SK-N-SH (cell line): ENCODE results near the gene GRM5. TPM values are rescaled to one million over a fixed set of nuclear protein-coding genes. Genes with fewer than 3 reads are reported as not detected.

Experiments
- CTCF ChIA-PET: fragments of 300-600, 350-600 bp; formaldehyde crosslinking; extraction: SDS; loops from one replicate; lab custom pipeline; 2021; lab: Yijun Ruan, JAX
- POLR2A ChIA-PET: fragments of 350-600 bp; sonication (Branson Sonifier 250); formaldehyde crosslinking; extraction: SDS; loops from one replicate; lab custom pipeline; 2020; ENCODE audit warnings: antibody characterized with exemption, inconsistent platforms; lab: Yijun Ruan, JAX
- DNase-seq: peaks from one replicate; pipeline ENCODE4 v3.0.0; 2012
- H2AFZ ChIP-seq: fragments of 200-600 bp; sonication (generic); 2 replicates; pipeline ENCODE4 v1.8.1; 2016; ENCODE audit warnings: antibody characterized with exemption, mild to moderate bottlenecking, low read depth
- H3F3A ChIP-seq: fragments of 200-600 bp; sonication (generic); replicated peaks from 2 replicates; pipeline ENCODE3; 2016; ENCODE audit warnings: antibody characterized with exemption, mild to moderate bottlenecking; ENCODE audit not compliant: insufficient read depth
- H3K27ac ChIP-seq, 2 experiments: fragments of 200-500 bp in 1 of 2; fragments of 200-600 bp in 1 of 2; sonication (Bioruptor generic) in 1 of 2; sonication (generic), shearing (Covaris generic) in 1 of 2; 2 replicates each; pipeline versions ENCODE4 v1.5.1 to v1.6.1; 2014 to 2016; ENCODE audit warnings: low read depth in 2 of 2, inconsistent platforms in 1 of 2, low read length in 1 of 2, mild to moderate bottlenecking in 1 of 2, mixed read lengths in 1 of 2
- H3K27me3 ChIP-seq: fragments of 200-600 bp; sonication (generic), shearing (Covaris generic); 2 replicates; pipeline ENCODE4 v1.6.1; 2016; ENCODE audit warnings: mixed run types; ENCODE audit not compliant: insufficient read depth
- H3K36me3 ChIP-seq, 2 experiments: fragments of 200-500 bp in 1 of 2; fragments of 200-600 bp in 1 of 2; sonication (Bioruptor generic) in 1 of 2; sonication (generic) in 1 of 2; replicated peaks in 1 of 2; 2 replicates each; pipeline versions ENCODE3 to v1.5.1; 2014 to 2016; ENCODE audit warnings: low read length in 1 of 2, mild to moderate bottlenecking in 1 of 2; ENCODE audit not compliant: insufficient read depth in 2 of 2, control insufficient read depth in 1 of 2
- H3K4me1 ChIP-seq, 2 experiments: fragments of 200-500 bp in 1 of 2; fragments of 200-600 bp in 1 of 2; sonication (Bioruptor generic) in 1 of 2; sonication (generic), shearing (Covaris generic) in 1 of 2; 2 replicates each; pipeline versions ENCODE4 v1.5.1 to v1.6.1; 2014 to 2016; ENCODE audit warnings: low read depth in 1 of 2, low read length in 1 of 2, mixed run types in 1 of 2; ENCODE audit not compliant: insufficient read depth in 2 of 2, control insufficient read depth in 1 of 2
- H3K4me2 ChIP-seq: fragments of 200-600 bp; sonication (generic), shearing (Covaris generic); 2 replicates; pipeline ENCODE4 v1.6.1; 2017; ENCODE audit warnings: mixed run types
- H3K4me3 ChIP-seq, 2 experiments: fragments of 200-500 bp in 1 of 2; fragments of 200-600 bp in 1 of 2; sonication (Bioruptor generic) in 1 of 2; sonication (generic), shearing (Covaris generic) in 1 of 2; 2 replicates each; pipeline versions ENCODE4 v1.5.1 to v1.8.1; 2014 to 2016; ENCODE audit warnings: low read depth in 2 of 2, inconsistent platforms in 1 of 2, low read length in 1 of 2, mild to moderate bottlenecking in 1 of 2, mixed read lengths in 1 of 2, moderate library complexity in 1 of 2
- H3K79me2 ChIP-seq: fragments of 200-600 bp; sonication (generic); 2 replicates; pipeline ENCODE4 v1.8.1; 2017; ENCODE audit warnings: mild to moderate bottlenecking; ENCODE audit not compliant: insufficient read depth
- H3K9ac ChIP-seq: fragments of 200-600 bp; sonication (generic); 2 replicates; pipeline ENCODE4 v1.6.1; 2017; ENCODE audit warnings: mixed run types
- H3K9me2 ChIP-seq: fragments of 200-600 bp; sonication (generic); 2 replicates; pipeline ENCODE4 v1.6.1; 2017; ENCODE audit warnings: mixed run types
- H3K9me3 ChIP-seq: fragments of 200-600 bp; sonication (generic); 2 replicates; pipeline ENCODE4 v1.6.1; 2017; ENCODE audit warnings: mixed run types, mild to moderate bottlenecking, moderate library complexity
- H4K20me1 ChIP-seq: fragments of 200-600 bp; sonication (generic); 2 replicates; pipeline ENCODE4 v1.6.1; 2017; ENCODE audit warnings: mild to moderate bottlenecking, mixed run types; ENCODE audit not compliant: insufficient read depth
- CHD2 ChIP-seq: fragments of 150-350 bp; IDR thresholded peaks from 2 replicates; pipeline ENCODE4 v1.6.1; 2018; ENCODE audit warnings: low read length; ENCODE audit not compliant: partially characterized antibody
- CTCF ChIP-seq: fragments of 200-600 bp; sonication (generic); IDR thresholded peaks from 2 replicates; pipeline ENCODE4 v1.6.1; 2017; ENCODE audit warnings: antibody characterized with exemption, mild to moderate bottlenecking, moderate library complexity
- EZH2phosphoT487 ChIP-seq: fragments of 200-600 bp; sonication (generic); IDR thresholded peaks from 2 replicates; pipeline ENCODE4 v1.6.1; 2017; ENCODE audit warnings: low read depth, mixed run types, mild to moderate bottlenecking, antibody characterized with exemption, moderate library complexity, borderline replicate concordance
- FOSL2 ChIP-seq: IDR thresholded peaks from 2 replicates; pipeline ENCODE4 v1.4.0; 2012; ENCODE audit warnings: low read depth, mild to moderate bottlenecking, moderate library complexity, borderline replicate concordance
- FOXM1 ChIP-seq: IDR thresholded peaks from 2 replicates; pipeline ENCODE4 v1.4.0; 2012; ENCODE audit warnings: low read depth, mild to moderate bottlenecking
- GATA2 ChIP-seq: sonication (generic); formaldehyde crosslinking; IDR thresholded peaks from 2 replicates; pipeline ENCODE4 v1.5.0; 2020; ENCODE audit warnings: mild to moderate bottlenecking, missing genetic modification reagents
- IRF3 ChIP-seq: fragments of 150-350 bp; IDR thresholded peaks from 2 replicates; pipeline ENCODE4 v1.6.1; 2016; ENCODE audit warnings: mild to moderate bottlenecking, low read depth, low read length
- MAX ChIP-seq: IDR thresholded peaks from 2 replicates; pipeline ENCODE4 v1.4.0; 2012; ENCODE audit warnings: low read depth
- MEF2A ChIP-seq: IDR thresholded peaks from 2 replicates; pipeline ENCODE4 v1.4.0; 2012; ENCODE audit warnings: low read depth, borderline replicate concordance
- NRF1 ChIP-seq: IDR thresholded peaks from 2 replicates; pipeline ENCODE4 v1.6.1; 2012; ENCODE audit warnings: low read depth, mild to moderate bottlenecking, low read length
- POLR2AphosphoS5 ChIP-seq: IDR thresholded peaks from 2 replicates; pipeline ENCODE4 v1.6.1; 2012; ENCODE audit warnings: low read depth, low read length
- RAD21 ChIP-seq: IDR thresholded peaks from 2 replicates; pipeline ENCODE4 v1.6.1; 2012; ENCODE audit warnings: mild to moderate bottlenecking, low read length
- REST ChIP-seq: IDR thresholded peaks from 2 replicates; pipeline ENCODE4 v1.6.1; 2012; ENCODE audit warnings: mild to moderate bottlenecking, low read depth, low read length, moderate library complexity
- RFX5 ChIP-seq: IDR thresholded peaks from 2 replicates; pipeline ENCODE4 v1.6.1; 2012; ENCODE audit warnings: mild to moderate bottlenecking, improper control_type of control experiment, low read length
- TAF1 ChIP-seq: IDR thresholded peaks from 2 replicates; pipeline ENCODE4 v1.6.1; 2012; ENCODE audit warnings: low read depth, mild to moderate bottlenecking, low read length, moderate library complexity, borderline replicate concordance
- TCF12 ChIP-seq: IDR thresholded peaks from 2 replicates; pipeline ENCODE4 v1.4.0; 2012
- TEAD4 ChIP-seq: IDR thresholded peaks from 2 replicates; pipeline ENCODE4 v1.4.0; 2012; ENCODE audit warnings: mild to moderate bottlenecking, borderline replicate concordance; ENCODE audit not compliant: insufficient read depth
- USF1 ChIP-seq: IDR thresholded peaks from 2 replicates; pipeline ENCODE4 v1.4.0; 2012; ENCODE audit warnings: low read depth, borderline replicate concordance
- WGBS: methylation state at CpG from one replicate; pipeline ENCODE4 v1.1.6; 2017; ENCODE audit warnings: low lambda C conversion rate; 5-methylcytosine and 5-hydroxymethylcytosine counted together
- polyA plus RNA-seq, 3 experiments: library from polyadenylated mRNA; depleted of rRNA; stranded (reverse); fragments of >200 nt; gene quantifications; 2 replicates each; pipeline ENCODE4 v1.2.3, GENCODE V29; 2012

The GRM5 gene
- polyA plus RNA-seq, 1 of the 3 experiments (the other 2 are of a cell fraction), result not detected

GRCh38 chr11:88480223-88480622, 585.6 kb downstream of the GRM5 start (continued):
- TF ChIP-seq RAD21, result no peak
- TF ChIP-seq REST, result no peak
- TF ChIP-seq EZH2phosphoT487, result no peak
- TF ChIP-seq TEAD4, result peak; percentile 92
- TF ChIP-seq FOSL2, result peak; percentile 77; the same call in 1 of the 2 replicates
- TF ChIP-seq, all 33 proteins: peak for 9

- no peak for DNase-seq
- Histone ChIP-seq H3K9me2 (no peaks in the 10 kb centered on the region), H4K20me1 (no peaks in the 10 kb centered on the region), H3K4me3 (no peak overlapping the region; a peak in 1 of 4 replicates), H3K9me3 (no peaks in the 10 kb centered on the region), H3K4me1 (peaks cover 0 to 1% of the 10 kb centered on the region in 2 experiments; a peak in 2 of 4 replicates), H3K36me3 (no peaks in the 10 kb centered on the region), H3K4me2 (no peak overlapping the region), H3K27me3 (no peaks in the 10 kb centered on the region), H2AFZ (peak overlapping the region; percentile 7; the same call in 1 of the 2 replicates), H3F3A (peaks cover 11% of the 10 kb centered on the region), H3K79me2 (no peaks in the 10 kb centered on the region), H3K9ac (no peak overlapping the region), H3K27ac (no peak overlapping the region)
- 67% methylated on average over 4 of the region's 4 CpGs for WGBS
- ChIA-PET POLR2A (no interaction called here), CTCF (interaction anchor here (1.1 kb wide), 1 partner anchor 75 kb away, joined by 4 read pairs; no protein-coding TSS in a partner anchor)
- TF ChIP-seq CTCF, result no peak
- TF ChIP-seq FOXM1, result no peak
- no peak for TF ChIP-seq POLR2AphosphoS5
- TF ChIP-seq EZH2phosphoT487, result no peak
- TF ChIP-seq CHD2, result no peak
- no peak for TF ChIP-seq RFX5
- TF ChIP-seq FOSL2, result no peak
- TF ChIP-seq MEF2A, result no peak
- no peak for TF ChIP-seq IRF3
- no peak for TF ChIP-seq NRF1
- no peak for TF ChIP-seq TAF1
- no peak for TF ChIP-seq MAX
- no peak for TF ChIP-seq TCF12
- no peak for TF ChIP-seq USF1
- TF ChIP-seq TEAD4, result no peak
- no peak for TF ChIP-seq REST
- no peak for TF ChIP-seq GATA2 (CRISPR knock-in tag)
Measured at GRCh38 chr11:88478136-88478815, 587.5 kb downstream of the GRM5 start.
